H1 (cell line): Measurements from ENCODE around the gene OR6C75. TPM values are rescaled to one million over a fixed set of nuclear protein-coding genes. Genes with fewer than 3 reads are reported as not detected.

ENCODE experiments used
- CTCF ChIA-PET: fragments of 300-600 bp; sonication (Branson Sonifier 250); formaldehyde crosslinking; loops from one replicate; lab custom pipeline; 2021; ENCODE audit not compliant: partially characterized antibody; lab: Charles Lee
- POLR2A ChIA-PET: fragments of 300-600 bp; sonication (Branson Sonifier 250); formaldehyde crosslinking; loops from one replicate; lab custom pipeline; 2021; ENCODE audit warnings: inconsistent platforms; ENCODE audit not compliant: partially characterized antibody; lab: Charles Lee
- DNase-seq, 2 experiments: peaks; one replicate each; pipeline versions ENCODE4 v3.0.0 to v3.0.0-alpha.2; 2010 to 2022; ENCODE audit warnings: low spot score in 2 of 2, low read depth in 1 of 2, mixed read lengths in 1 of 2
- FAIRE-seq: peaks from 2 replicates; lab custom pipeline; 2011; peaks lifted over from hg19 to GRCh38; lab: Jason Lieb, UNC
- H2AFZ ChIP-seq: 2 replicates; pipeline ENCODE4 v1.8.1; 2012; ENCODE audit warnings: low read length, inconsistent platforms
- H2AK5ac ChIP-seq: 2 replicates; pipeline ENCODE4 v1.6.1; 2013; ENCODE audit warnings: low read depth, low read length
- H2BK120ac ChIP-seq: replicated peaks from 2 replicates; pipeline ENCODE3; 2013; ENCODE audit warnings: low read depth, low read length, inconsistent platforms
- H2BK12ac ChIP-seq: 2 replicates; pipeline ENCODE4 v1.6.1; 2013; ENCODE audit warnings: low read depth, low read length
- H2BK15ac ChIP-seq: 2 replicates; pipeline ENCODE4 v1.6.1; 2013; ENCODE audit warnings: low read length
- H2BK20ac ChIP-seq: 2 replicates; pipeline ENCODE4 v1.6.1; 2013; ENCODE audit warnings: low read length
- H2BK5ac ChIP-seq: 2 replicates; pipeline ENCODE4 v1.6.1; 2013; ENCODE audit warnings: low read depth, low read length
- H3K14ac ChIP-seq: 2 replicates; pipeline ENCODE4 v1.6.1; 2013; ENCODE audit warnings: inconsistent platforms; ENCODE audit not compliant: insufficient read length
- H3K18ac ChIP-seq: 2 replicates; pipeline ENCODE4 v1.6.1; 2013; ENCODE audit warnings: low read length; ENCODE audit errors: extremely low read depth
- H3K23ac ChIP-seq: 2 replicates; pipeline ENCODE4 v1.6.1; 2013; ENCODE audit warnings: inconsistent platforms; ENCODE audit not compliant: insufficient read length
- H3K23me2 ChIP-seq: 2 replicates; pipeline ENCODE4 v1.6.1; 2013; ENCODE audit warnings: low read depth, low read length
- H3K27ac ChIP-seq: 2 replicates; pipeline ENCODE4 v1.6.1; 2011; ENCODE audit warnings: low read depth, low read length, inconsistent platforms
- H3K27me3 ChIP-seq, 4 experiments: replicated peaks in 1 of 4; 1 replicate in 1 of 4; 2 replicates in 3 of 4; pipeline versions ENCODE4 v1.6.1 to v1.8.1; 2011 to 2013; ENCODE audit warnings: low read length in 3 of 4, mild to moderate bottlenecking in 3 of 4, inconsistent platforms in 2 of 4, mixed read lengths in 2 of 4, moderate library complexity in 1 of 4; ENCODE audit not compliant: control insufficient read depth in 3 of 4, insufficient read depth in 3 of 4; ENCODE audit errors: extremely low read depth in 1 of 4
- H3K36me3 ChIP-seq, 4 experiments: 2 replicates each; pipeline versions ENCODE4 v1.6.1 to v1.8.1; 2011 to 2013; ENCODE audit warnings: mild to moderate bottlenecking in 4 of 4, low read length in 3 of 4, moderate library complexity in 2 of 4, control low read depth in 1 of 4, inconsistent platforms in 1 of 4; ENCODE audit not compliant: insufficient read depth in 4 of 4, control insufficient read depth in 2 of 4
- H3K4ac ChIP-seq: replicated peaks from 2 replicates; pipeline ENCODE3; 2013; ENCODE audit warnings: low read length, low read depth, mixed read lengths, inconsistent platforms; ENCODE audit not compliant: insufficient read length
- H3K4me1 ChIP-seq, 4 experiments: replicated peaks in 1 of 4; 1 replicate in 1 of 4; 2 replicates in 3 of 4; pipeline versions ENCODE4 v1.6.1 to v1.8.1; 2011 to 2013; ENCODE audit warnings: low read length in 3 of 4, inconsistent platforms in 2 of 4, mixed read lengths in 1 of 4; ENCODE audit not compliant: insufficient read depth in 4 of 4, control insufficient read depth in 3 of 4
- H3K4me2 ChIP-seq, 2 experiments: 2 replicates each; pipeline versions ENCODE4 v1.6.1 to v1.8.1; 2011 to 2013; ENCODE audit warnings: low read depth in 2 of 2, low read length in 2 of 2, control low read depth in 1 of 2, inconsistent platforms in 1 of 2, mild to moderate bottlenecking in 1 of 2; ENCODE audit not compliant: insufficient read depth in 1 of 2
- H3K4me3 ChIP-seq, 4 experiments: fragments of 200-600, 300-600 bp in 1 of 4; sonication (generic), shearing (Covaris generic), sonication (Bioruptor Twin) in 1 of 4; 2 replicates each; pipeline versions ENCODE4 v1.5.1 to v1.8.1; 2011 to 2016; ENCODE audit warnings: low read length in 4 of 4, low read depth in 3 of 4, control low read depth in 2 of 4, inconsistent platforms in 2 of 4, mild to moderate bottlenecking in 2 of 4, mixed read lengths in 1 of 4, moderate library complexity in 1 of 4; ENCODE audit not compliant: insufficient read depth in 2 of 4; ENCODE audit errors: extremely low read depth in 1 of 4
- H3K56ac ChIP-seq: replicated peaks from 2 replicates; pipeline ENCODE3; 2013; ENCODE audit warnings: low read depth, mild to moderate bottlenecking, mixed read lengths, low read length, inconsistent platforms; ENCODE audit not compliant: insufficient read length
- H3K79me1 ChIP-seq: 2 replicates; pipeline ENCODE4 v1.6.1; 2013; ENCODE audit warnings: low read depth, low read length, control low read depth
- H3K79me2 ChIP-seq, 2 experiments: 2 replicates each; pipeline versions ENCODE4 v1.6.1 to v1.8.1; 2012 to 2013; ENCODE audit warnings: low read length in 2 of 2, mild to moderate bottlenecking in 2 of 2, inconsistent platforms in 1 of 2; ENCODE audit not compliant: insufficient read depth in 2 of 2, control insufficient read depth in 1 of 2
- H3K9ac ChIP-seq, 4 experiments: replicated peaks in 1 of 4; 1 replicate in 1 of 4; 2 replicates in 3 of 4; pipeline versions ENCODE4 v1.6.1 to v1.8.1; 2011 to 2013; ENCODE audit warnings: low read depth in 3 of 4, low read length in 3 of 4, control low read depth in 2 of 4, mild to moderate bottlenecking in 2 of 4, moderate library complexity in 2 of 4, inconsistent platforms in 1 of 4; ENCODE audit errors: extremely low read depth in 1 of 4
- H3K9me3 ChIP-seq, 2 experiments: 2 replicates each; pipeline versions ENCODE4 v1.6.1 to v1.8.1; 2012 to 2013; ENCODE audit warnings: mild to moderate bottlenecking in 2 of 2, moderate library complexity in 2 of 2, control low read depth in 1 of 2, inconsistent platforms in 1 of 2, low read depth in 1 of 2, low read length in 1 of 2, mixed read lengths in 1 of 2; ENCODE audit not compliant: insufficient read depth in 2 of 2
- H4K20me1 ChIP-seq, 2 experiments: replicated peaks in 1 of 2; 2 replicates each; pipeline versions ENCODE3 to v1.8.1; 2011 to 2013; ENCODE audit warnings: inconsistent platforms in 2 of 2, low read length in 2 of 2, mild to moderate bottlenecking in 1 of 2; ENCODE audit not compliant: insufficient read depth in 2 of 2, control insufficient read depth in 1 of 2
- H4K5ac ChIP-seq: 2 replicates; pipeline ENCODE4 v1.6.1; 2013; ENCODE audit warnings: low read length, low read depth, mixed read lengths, inconsistent platforms; ENCODE audit not compliant: insufficient read length
- H4K8ac ChIP-seq: 2 replicates; pipeline ENCODE4 v1.8.0; 2013; ENCODE audit warnings: mild to moderate bottlenecking, moderate library complexity, low read length, inconsistent platforms; ENCODE audit not compliant: insufficient read depth; ENCODE audit errors: extremely low read depth
- H4K91ac ChIP-seq: replicated peaks from 2 replicates; pipeline ENCODE3; 2013; ENCODE audit warnings: low read length, mixed read lengths, inconsistent platforms; ENCODE audit not compliant: insufficient read length
- KDM1A ChIP-seq: fragments of 200-600, 300-600 bp; sonication (generic); IDR thresholded peaks from 2 replicates; pipeline ENCODE4 v1.7.1; 2016; ENCODE audit warnings: mild to moderate bottlenecking, low read length, borderline replicate concordance
- RFX5 ChIP-seq: IDR thresholded peaks from 2 replicates; pipeline ENCODE4 v1.6.1; 2011; ENCODE audit warnings: low read depth, low read length, improper control_type of control experiment, borderline replicate concordance
- SP2 ChIP-seq: IDR thresholded peaks from 2 replicates; pipeline ENCODE4 v1.6.1; 2012; ENCODE audit warnings: mild to moderate bottlenecking, low read length, inconsistent platforms
- WGBS, 2 experiments: shearing (Covaris generic) in 1 of 2; methylation state at CpG; one replicate each; pipeline versions ENCODE4 v1.1.6 to v1.1.7; 2013 to 2015; ENCODE audit warnings: low lambda C conversion rate in 2 of 2, mixed read lengths in 2 of 2, inconsistent platforms in 1 of 2, low coverage in 1 of 2, missing lambda C conversion rate in 1 of 2; ENCODE audit not compliant: insufficient replicate concordance in 2 of 2, insufficient coverage in 1 of 2, insufficient read length in 1 of 2; ENCODE audit errors: extremely low coverage in 1 of 2, missing lambda C conversion rate in 1 of 2; 5-methylcytosine and 5-hydroxymethylcytosine counted together
- polyA plus RNA-seq, 7 experiments: library from polyadenylated mRNA; depleted of rRNA in 3 of 7; stranded (reverse) in 5 of 7; unstranded in 2 of 7; fragments of >200 nt in 5 of 7; fragments of 200-250 nt in 2 of 7; gene quantifications; 1 replicate in 5 of 7; 2 replicates in 1 of 7; 4 replicates in 1 of 7; pipeline versions ENCODE4 v1.2.1 to v1.2.3, GENCODE V29; 2011 to 2013; ENCODE audit warnings: missing spikeins in 2 of 7, mixed read lengths in 2 of 7
- total RNA-seq: library from RNA; stranded (reverse); fragmentation: NEBNext Ultra II Directional; extraction: Animal tissue kit (Norgen Biotek cat#: 25700); gene quantifications from 2 replicates; pipeline ENCODE4 v1.2.1, GENCODE V29; 2021

The OR6C75 gene
- total and polyA plus RNA-seq, 2 of the 8 experiments (the other 6 are each of a cell fraction or from before 2014, with no cell fraction given) = not detected

DNA sequence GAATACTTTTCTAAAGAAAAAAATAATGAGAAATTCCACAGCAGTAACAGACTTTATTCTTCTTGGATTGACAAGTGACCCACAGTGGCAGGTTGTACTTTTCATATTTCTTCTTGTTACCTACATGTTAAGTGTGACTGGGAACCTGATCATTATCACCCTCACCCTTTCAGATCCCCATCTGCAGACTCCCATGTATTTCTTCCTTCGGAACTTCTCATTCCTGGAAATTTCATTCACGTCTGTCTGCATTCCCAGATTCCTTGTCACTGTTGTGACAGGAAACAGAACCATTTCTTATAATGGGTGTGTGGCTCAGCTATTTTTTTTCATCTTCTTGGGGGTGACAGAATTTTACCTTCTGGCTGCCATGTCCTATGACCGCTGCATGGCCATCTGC, 2.3 kb downstream of the OR6C75 start:
- H3K4me2 ChIP-seq = no peak overlapping the region
- H3K4me3 ChIP-seq = no peak overlapping the region
- no peak overlapping the region for H2BK120ac ChIP-seq
- DNase-seq = no peak
- H3K56ac ChIP-seq = no peak overlapping the region
- H3K9me3 ChIP-seq = no peaks in the 10 kb centered on the region
- H2BK12ac ChIP-seq = no peak overlapping the region
- H3K23me2 ChIP-seq = no peaks in the 10 kb centered on the region
- H2BK20ac ChIP-seq = no peak overlapping the region
- H3K9ac ChIP-seq = no peak overlapping the region
- no peak overlapping the region for H3K27ac ChIP-seq
- CTCF ChIA-PET = no interaction called here
- H4K91ac ChIP-seq = no peak overlapping the region
- no peak overlapping the region for H2AFZ ChIP-seq
- no peak overlapping the region for H3K14ac ChIP-seq
- H4K20me1 ChIP-seq = no peaks in the 10 kb centered on the region
- no peaks in the 10 kb centered on the region for H3K4me1 ChIP-seq
- no peak overlapping the region for H4K5ac ChIP-seq
- FAIRE-seq = no peak
- H3K36me3 ChIP-seq = no peaks in the 10 kb centered on the region
- H3K27me3 ChIP-seq = no peaks in the 10 kb centered on the region
- H3K79me2 ChIP-seq = no peaks in the 10 kb centered on the region
- POLR2A ChIA-PET = no interaction called here
- H3K79me1 ChIP-seq = no peaks in the 10 kb centered on the region
- WGBS, 2 experiments = 91% methylated on average over 3 of the region's 3 CpGs; no CpG with 5 or more reads in 1 of the 2 experiments
- no peak overlapping the region for H2BK15ac ChIP-seq
- no peak overlapping the region for H3K4ac ChIP-seq
- H3K18ac ChIP-seq = no peak overlapping the region
- H4K8ac ChIP-seq = no peak overlapping the region
- H2AK5ac ChIP-seq = no peak overlapping the region
- H3K23ac ChIP-seq = no peak overlapping the region
- H2BK5ac ChIP-seq = no peak overlapping the region
- no peak for TF ChIP-seq RFX5
- no peak for TF ChIP-seq KDM1A
- TF ChIP-seq SP2 = no peak
